NCI-H146 treated with DMSO at 0.1 percent for 48 hours (cell line): ENCODE measurements around the gene VAMP2.

Experiments
- DNase-seq: peaks from one replicate; lab custom pipeline; 2025; ENCODE audit not compliant: unreplicated experiment; lab: John Stamatoyannopoulos, UW

The VAMP2 gene

DNA sequence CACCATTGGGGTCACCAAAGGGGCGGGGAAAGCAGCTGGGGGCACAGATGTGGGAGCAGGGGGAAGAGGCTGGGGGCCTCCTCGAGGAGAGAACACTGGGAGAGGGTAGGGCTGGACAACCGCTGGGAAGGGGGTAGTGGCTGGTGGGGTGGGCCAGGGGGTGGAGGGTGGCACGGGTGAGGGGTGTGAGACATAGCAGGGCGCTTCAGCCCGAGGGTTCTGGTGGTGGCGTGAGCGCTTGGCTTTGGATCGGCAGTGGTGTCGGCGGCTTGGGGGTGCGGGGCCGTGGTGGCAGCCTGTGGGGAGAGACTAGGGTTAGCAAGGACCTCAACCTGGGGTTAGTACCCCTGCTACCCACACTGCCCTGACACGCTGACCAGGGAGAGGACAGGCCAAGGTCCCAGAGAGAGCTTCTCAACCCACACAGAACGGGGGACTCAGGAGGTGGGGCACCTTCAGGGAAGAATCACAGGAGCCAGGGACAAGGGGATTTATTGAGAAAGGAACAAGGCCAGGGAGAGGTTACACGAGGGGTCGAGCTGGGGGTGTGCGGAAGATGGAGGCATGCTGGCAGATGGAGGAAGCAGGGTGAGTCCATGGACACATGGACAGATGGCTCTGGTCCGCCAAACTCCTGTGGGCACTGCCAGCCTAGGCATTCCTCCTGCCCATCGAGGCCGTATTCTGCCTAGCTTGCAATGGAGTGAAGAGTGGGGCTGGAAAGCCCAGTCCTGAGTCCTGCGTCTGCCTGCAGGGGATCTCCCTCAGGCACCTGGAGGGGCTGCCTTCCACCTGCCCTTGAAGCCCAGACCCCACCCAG, 19.0 kb downstream of the VAMP2 start:
- no peak for DNase-seq

DNA sequence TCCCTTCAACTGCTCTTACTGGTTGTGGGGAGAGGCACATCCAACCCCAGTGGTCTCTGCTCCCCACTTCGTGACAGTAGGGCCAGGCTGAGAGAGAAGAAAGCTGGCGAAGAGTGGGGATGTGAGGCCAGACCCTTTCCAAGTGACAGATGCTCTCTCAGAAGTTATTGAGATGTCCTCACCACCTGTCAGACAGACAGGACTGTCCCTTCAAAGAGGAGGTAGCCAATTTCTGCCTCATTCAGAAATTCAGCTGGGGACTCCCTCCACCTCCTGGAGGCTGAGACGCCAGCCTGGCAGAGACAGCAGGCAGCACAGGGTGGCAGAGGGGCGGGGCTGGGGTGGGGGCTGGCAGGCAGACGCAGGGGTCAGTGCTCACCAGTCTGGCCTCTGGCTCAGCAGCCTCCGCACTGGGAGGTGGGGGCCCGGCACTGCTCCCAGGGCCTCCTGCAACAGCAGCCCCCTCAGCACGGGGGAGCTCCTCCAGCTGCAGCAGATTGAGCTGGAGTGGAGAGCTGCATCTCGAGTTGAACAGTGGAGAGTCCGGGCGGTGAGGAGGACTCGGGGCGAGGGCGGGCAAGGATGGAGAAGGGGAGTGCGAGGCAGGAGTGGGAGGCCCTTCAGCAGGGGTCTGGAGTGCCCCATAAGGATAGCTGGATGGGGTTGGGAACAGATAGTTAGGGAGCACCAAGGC, 19.7 kb downstream of the VAMP2 start:
- DNase-seq = no peak

DNA sequence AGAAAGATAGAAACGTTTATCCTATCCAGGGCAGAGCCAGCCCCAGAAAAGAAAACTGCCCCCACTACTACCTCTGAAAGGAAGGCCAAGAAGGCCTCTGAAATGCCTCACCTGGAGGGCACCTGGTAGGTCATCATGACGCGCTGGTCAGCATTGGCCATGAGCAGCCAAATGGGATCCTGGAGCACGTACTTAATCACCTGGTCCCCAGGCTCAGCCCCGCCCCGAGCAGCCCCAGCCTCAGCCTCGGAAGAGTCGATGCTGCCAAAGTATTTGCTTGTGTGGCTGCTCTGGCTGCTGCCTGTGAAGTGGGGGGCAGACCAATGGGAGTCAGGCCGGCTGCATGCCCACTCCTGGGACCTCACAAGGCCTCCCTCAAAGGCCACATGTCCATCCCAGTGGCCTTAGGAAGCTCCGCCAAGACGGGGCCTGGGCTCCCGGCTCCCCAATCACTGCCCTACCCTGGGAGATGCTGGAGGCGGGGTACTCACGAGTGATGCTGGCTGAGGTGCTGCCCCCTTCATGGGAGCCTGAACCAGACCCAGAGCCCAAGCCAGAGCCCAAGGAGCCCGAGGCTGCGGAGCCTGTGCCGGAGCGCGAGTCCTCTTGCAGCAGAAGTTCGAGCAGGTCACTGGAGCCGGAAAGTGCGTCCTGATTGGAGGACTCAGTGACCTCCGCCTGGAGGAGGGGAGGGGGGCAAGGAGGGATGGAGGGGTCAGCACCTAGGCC, 20.4 kb downstream of the VAMP2 start:
- no peak for DNase-seq

DNA sequence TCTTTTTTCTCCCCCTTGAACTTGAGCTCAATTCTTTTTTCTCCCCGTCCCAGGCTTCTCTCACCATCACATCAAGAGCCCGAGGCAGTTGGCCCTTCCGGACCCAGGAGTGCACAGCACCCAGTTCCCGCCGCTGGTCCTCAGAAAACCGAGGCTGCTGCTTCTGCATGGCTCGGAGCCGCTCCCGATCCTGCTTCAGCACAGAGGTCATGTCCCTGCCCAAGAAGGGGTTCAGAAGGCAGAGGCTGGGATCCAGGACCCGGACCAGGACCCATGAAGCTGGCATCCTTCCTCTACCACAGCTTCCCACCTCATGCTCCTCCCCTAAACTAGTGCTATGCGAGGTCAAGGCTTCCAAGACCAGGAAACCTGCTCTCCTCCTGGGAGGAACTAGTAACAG, 21.0 kb downstream of the VAMP2 start:
- DNase-seq = no peak

DNA sequence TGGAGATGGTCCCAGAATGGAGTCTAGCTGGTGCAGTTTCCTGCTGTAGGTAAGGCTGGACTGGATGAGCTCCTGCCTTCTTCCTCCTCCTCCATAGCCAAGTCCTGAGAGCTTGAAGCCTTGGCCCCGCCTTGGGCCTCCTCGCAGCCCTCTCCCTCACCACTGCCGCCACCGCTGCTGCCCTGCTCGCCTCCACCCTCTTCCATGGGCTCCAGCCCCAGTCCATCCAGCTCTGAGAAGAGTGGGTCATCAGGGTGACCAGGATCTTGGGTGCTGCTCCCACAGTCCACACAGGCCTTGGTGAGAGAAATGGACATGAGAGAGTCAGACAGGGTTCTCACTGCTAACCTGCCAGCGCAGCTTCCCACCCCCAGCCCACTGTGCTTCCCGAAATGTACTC, 21.7 kb downstream of the VAMP2 start:
- no peak for DNase-seq

DNA sequence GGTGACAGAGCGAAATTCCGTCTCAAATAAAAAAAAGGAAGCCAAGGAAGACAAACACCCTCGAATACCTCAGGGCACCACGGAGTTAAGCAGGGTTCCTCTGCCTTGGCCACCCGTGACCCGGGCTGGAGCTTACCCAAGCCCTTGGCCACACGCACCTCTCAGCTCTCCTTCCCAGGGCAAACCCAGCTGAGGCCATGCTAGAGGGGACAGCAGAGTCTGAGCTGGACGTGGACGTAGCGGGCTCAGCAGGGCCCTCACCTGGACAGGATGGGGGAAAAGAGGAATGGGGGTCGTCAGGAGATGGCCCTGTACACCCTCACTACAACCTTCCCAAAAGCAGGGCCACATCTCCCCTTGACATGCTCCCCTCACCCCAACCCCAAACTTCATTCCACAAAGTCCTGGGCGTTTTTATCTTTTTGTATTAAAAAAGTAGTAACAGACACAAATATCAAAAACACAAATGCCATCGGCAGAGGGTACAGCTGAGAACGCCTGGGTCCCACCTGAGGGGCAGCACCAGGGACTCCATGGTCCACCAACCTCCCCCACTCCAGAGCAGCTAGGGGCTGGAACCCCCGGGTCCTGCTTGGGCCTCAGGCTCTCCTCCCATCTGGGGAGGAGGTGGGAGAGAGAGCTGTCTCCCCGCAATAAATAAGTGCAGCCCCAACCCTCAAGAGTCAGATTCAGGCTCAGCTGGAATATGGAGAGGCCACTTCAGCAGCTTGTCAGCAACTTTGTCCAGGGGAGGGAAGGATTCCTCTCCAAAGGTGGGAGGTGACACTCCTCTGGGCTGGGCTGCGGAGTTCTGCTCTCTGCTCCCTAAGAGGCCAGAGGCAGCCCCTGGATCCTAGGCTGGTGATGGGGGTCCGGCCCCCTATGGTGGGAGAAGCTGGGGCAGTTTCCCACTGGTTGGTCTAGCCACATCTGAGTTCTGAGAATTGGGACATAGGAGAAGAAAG, 22.4 kb downstream of the VAMP2 start:
- DNase-seq = no peak

DNA sequence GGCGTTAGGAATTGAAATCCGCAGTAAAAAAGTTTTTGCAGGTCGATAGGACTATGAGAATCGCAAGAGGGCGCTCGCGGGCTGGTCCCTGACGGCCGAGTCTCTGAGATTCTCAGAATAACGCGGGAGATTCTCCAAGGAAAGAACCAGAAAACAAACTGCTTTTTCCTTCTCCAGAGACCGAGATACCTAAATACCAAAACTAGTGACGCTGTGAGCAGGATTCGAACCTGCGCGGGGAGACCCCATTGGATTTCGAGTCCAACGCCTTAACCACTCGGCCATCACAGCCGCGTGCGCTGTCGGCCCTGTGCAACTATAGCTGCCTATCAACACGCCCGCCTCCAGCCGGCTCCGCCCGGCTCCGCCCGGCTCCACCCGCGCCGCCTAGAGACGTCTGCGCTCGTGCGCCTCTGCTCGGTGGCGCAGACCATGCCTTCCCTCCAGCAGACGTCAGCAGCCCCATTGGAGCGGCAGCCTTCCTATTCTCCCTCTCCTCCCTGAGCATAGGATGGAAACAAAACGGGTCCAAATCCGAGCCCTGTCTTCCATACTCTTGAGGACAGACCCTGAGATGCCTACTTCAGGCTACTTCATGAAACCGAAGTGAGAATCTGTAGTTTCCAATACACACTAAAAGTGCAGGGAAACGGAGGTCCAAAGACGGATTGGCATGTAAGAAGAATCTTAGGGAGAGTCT, 23.9 kb downstream of the VAMP2 start:
- DNase-seq = peak; percentile 90

DNA sequence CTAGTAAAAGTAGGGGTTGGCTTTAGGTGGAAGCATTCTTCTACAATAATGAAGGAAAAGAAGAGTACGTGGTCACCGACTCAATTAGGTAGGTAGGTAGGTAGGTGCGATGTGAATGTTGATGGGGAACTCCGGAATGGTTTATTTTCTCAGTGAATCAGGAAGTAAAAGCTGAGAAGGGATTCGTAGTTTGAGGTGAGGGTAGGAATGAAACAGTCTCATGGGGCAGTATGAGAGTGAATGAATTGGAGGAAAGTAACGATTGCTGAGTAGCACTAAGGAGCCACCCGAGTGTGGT, 24.4 kb downstream of the VAMP2 start:
- no peak for DNase-seq

DNA sequence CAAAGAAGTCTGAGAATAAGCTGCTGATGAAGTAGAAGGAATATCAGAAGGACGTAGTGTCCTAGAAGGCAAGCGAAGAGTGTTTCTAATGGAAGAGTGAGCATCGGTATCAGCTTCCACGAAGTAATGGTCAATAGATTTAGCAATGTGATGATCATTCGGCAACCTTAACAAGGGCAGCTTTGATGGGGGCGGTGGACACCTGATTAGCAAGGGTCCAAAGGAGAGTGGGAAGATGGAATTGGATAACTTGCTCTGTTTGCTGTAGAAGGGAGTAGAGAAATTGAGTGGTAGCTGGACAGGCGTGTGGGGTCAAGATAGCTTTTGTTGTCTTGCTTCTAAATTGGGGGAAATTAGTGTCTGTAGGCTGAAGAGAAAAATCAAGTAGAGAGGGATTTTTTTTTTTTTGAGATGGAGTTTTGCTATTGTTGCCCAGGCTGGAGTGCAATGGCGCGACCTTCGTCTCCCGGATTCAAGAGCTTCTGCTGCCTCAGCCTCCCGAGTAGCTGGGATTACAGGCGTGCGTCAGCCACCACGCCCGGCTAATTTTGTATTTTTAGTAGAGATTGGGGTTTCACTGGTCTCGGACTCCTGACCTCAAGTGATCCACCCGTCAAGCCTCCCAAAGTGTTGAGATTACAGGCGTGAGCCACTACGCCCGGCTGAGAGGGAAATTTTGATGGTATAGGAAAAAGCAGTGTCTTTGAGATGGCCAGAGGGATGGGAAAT, 24.9 kb downstream of the VAMP2 start:
- DNase-seq = no peak

DNA sequence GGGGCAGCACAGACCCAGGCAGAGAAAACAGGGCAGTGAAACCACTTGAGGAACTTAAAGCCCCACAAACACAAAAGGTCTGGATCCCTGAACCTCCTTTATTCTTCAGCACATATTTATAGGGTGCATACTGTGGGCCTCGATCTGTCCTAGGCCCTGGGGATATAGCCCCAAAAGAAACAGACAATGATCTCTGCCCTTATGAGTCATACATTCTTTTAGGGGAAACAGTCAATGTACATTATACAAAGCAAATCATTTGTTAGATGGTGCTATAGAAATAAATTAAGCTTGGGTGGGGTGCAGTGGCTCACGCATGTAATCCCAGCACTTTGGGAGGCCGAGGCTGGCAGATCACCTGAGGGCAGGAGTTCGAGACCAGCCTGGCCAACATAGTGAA, 28.8 kb downstream of the VAMP2 start:
- no peak for DNase-seq

DNA sequence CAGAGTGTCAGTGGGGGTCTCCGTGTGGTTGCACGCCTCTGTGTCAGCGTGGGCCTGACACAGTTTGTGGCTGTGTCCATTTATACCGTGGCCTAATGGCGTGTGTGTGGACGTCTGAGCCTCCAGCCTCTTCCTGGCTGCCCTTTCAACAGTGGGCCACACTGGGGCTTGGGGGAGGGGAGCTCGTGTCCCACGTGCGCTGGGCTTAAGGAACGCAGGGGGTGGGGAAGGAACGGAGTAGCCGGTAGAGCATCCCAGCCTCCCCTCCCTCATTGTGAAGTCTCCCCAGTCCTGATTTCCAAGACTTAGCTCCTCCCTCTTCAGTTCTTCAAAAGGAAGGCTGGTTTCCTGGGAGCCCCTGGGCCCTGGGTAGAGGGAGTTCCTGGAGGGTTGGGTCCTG, 29.3 kb downstream of the VAMP2 start:
- no peak for DNase-seq

DNA sequence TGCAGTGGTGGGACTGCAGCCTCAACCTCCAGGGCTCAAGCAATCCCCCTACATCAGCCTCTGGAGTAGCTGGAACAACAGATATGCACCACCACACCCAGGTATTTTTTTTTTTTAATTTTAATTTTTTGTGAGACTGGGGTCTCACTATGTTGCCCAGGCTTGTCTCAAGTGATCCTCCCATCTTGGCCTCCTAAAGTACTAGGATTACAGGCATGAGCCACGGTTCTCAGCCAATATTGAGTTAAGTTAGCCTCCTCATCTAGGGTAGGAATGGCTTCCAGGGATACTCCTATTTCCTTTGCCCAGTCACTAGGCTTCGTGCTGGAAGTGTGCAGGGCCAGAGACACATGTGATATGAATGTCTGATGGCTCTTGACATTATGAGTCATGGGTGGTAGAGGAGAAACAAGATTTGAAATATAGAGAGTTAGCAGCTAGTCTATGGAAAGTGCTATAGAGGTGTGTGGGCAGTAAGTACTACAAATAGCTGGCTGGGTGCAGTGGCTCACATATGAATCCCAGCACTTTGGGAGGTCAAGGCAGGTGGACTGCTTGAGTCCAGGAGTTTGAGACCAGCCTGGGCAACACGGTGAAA, 30.8 kb downstream of the VAMP2 start:
- no peak for DNase-seq

DNA sequence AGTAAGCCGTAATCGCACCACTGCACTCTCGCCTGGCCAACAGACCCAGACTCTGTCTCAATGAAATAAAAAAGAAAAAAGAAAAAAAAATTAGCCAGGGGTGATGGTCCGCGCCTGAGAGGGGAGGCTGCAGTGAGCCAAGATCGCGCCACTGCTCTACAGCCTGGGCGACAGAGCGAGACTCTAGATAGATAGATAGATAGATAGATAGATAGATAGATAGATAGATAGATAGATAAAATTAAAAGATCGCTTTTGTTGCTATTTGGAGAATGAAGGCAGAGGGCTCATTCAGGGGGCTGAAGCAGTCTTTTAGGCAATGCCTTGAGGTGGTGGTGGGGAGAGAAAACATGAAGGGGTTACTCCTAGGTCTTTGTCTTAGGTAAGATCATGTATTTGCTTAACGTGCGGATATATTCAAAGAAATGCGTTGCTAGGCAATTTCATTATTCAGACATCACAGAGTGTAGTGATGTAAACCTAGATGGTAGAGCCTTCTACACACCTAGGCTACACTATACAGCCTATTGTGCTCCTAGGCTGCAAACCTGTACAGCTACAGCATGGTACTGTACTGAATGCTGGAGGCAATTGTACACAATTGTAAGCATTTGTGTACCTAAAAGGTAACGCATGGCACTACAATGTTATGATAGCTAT, 34.5 kb downstream of the VAMP2 start:
- peak; percentile 17 for DNase-seq

DNA sequence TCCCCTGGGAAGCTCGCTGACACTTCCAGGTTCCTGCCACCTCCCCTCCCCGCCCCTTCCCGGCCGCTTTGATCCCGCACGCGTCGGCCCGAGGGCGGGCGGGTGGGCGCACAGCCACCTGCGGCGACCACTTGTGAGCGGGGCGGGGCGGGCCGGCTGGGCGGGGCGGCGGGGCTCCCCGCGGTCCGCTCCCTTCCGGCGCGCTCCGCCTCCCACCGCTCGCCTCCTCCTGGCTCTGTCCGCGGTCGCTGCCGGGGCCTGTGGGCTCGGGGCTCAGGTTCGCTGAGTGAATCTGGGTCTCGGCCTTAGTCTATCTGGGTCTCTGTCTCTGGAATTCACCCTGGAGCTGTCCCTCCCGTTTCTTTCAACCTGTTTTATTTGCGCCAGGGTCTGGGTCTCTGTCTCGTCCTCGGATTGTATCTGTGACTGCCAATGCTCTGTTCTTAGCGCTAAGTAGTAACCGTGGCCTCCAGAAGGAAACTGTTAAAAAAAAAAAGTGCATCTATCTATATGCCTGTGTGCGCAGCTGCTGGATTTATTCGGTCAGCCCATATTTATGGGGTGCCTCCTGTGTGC, 36.2 kb downstream of the VAMP2 start:
- peak; percentile 47 for DNase-seq

DNA sequence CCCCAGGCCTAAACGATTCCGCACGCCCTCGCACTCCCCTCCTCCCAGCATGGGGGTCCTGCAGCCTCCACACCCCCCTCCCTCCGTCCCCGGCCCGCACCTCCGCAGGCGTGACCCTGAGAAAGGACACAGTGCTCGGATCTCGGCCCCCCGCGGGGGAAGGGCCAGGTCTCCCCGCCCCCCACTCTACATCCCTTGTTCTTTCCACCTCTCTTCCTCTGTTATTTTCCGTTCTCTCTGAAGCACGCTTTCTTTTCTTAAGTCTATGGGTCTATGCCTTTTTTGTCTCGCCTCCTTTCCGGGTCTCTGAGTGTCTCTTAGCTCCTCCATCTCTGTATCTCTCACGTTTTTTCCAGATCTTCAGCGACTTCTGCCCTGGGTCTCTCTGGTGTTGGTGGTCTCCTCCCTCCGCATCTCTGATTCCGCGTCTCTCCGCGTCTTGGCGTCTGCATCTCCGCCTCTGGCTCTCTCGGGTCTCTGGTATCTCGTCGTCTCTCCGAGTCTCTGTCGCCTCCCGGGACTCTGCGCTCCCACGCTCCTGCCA, 36.7 kb downstream of the VAMP2 start:
- DNase-seq = no peak

DNA sequence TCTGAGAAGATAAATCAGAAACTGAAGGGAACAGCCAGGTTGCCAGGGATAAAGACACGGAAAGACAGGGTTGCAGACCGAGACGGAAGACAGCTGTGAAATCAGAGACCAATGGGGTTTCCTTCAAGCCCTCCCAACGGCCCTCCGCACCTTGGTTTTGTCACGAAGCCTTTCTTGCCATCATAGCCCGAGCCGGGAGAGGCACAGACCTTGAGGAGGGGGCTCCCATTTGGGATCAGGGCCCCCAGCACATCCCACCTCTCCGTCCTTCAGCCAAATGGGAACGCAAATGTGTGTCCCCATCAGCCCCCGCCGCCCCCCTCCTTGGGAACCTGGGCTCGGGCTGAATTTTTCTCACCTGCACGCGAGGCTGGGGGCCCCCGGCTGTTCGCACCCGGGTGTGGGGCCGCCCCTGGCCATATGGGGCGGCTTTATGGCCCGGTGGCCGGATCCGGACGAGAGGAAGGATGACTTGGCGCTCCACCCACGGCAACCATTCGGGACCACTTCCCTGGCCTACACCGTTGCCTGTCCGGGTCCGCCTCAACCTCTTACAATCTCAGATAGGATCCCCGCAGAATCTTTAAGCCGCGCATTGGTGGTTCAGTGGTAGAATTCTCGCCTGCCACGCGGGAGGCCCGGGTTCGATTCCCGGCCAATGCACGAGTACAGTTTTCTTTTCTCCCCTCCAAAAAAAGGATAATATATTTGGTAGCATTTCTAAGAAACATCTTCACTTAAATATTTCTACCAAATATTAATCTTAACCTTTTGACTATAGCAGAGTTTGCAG, 37.4 kb downstream of the VAMP2 start:
- DNase-seq = peak; percentile 50

DNA sequence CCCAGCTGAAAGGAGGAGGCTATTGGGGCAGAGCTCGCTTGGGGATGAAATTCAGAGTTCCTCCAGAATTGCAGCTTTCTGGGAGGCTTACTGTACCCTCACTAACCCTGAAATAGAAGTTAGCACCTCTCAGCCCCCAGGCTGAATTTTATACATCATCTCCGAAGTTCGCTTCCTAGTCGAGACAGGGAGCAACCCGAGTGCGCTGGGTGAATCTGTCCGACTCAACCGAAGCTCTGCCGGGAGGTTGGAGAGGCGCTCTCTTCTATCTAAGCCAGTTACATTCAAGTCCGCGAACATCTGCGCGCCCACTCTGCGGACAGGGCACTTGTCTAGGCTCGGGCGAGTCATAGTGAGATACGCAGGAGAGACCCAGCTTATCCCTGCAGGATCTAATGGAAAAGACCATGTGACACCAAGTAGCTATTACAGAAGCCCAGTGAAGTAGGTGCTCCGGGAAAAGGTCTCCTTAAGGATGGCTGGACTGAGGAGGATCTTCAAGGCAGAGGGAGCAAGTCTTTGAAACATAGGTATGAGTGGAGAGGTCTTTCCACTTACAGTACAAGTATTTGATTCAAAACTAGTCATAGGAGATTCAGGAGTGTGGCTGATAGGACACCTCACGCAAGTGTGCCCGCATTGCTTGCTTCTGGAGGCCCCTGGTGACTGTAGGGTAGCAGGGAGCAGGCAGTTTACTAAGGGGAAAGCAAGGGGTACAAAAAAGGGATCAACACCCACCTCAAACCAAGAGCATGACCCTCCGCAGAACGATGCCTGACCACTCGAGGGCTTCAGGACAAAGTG, 38.2 kb downstream of the VAMP2 start:
- DNase-seq = no peak
